GM18507 (cell line): ENCODE data around the gene ZNF143.
A peak's percentile ranks its signal among the peaks of the same experiment; 100 is the strongest.
"Not testable (repeated sequence)": the region's sequence is repeated elsewhere in the genome, so short reads cannot be mapped to it uniquely, and the experiment has no call there.

Source experiments
- DNase-seq: peaks from one replicate; pipeline ENCODE4 v3.0.0; 2011; ENCODE audit warnings: low read depth; ENCODE audit not compliant: insufficient read length; ENCODE audit errors: extremely low spot score
- FAIRE-seq: peaks from 2 replicates; lab custom pipeline; 2011; peaks lifted over from hg19 to GRCh38; lab: Jason Lieb, UNC

ZNF143 gene

DNA sequence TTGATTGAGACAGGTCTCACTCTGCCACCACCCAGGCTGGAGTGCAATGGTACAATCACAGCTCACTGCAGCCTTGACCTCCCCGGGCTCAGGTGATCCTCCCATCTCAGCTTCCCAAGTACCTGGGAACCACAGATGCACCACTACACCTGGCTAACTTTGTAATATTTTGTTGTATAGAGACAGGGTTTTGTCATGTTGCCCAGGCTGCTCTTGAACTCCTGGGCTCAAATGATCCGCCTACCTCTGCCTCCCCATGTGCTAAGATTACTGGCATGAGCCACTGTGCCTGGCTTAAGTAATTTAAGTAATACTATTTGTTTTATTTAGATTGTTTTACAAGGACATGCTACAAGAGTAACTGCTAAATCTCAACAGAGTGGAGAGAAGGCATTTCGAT is 33.5 kb downstream of the ZNF143 start:
- FAIRE-seq (no peak), DNase-seq (no peak)

DNA sequence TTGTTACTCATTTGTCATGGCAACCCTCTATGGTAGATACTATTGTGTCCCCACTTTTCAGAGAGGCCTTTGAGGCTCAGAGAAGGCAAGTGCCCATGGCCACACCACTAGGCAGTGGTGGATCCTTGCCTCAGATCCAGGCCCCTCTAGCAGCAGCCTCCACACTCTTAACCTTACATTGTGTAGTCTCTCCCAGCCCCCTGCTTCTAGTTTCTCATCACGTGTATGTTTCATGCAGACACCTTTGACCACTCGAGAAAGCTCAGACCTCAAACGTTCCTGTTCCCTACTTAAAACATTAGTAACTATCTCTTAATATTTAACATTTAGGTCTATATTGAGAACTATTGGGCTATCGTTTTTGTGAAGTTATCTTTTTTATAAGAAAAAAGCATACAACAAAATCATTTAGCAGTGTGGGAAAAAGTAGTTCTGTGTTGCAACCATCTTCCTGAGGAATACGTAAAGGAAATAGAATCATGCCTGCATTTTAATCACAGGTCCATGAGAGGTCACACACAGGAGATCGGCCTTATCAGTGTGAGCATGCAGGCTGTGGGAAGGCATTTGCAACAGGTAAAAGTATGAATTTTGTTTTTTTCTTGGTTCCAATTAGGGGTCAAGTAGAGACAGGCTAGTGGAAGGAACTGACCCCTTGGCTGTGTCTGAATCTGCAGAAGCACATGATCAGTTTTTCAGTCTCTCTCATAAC is 35.1 kb downstream of the ZNF143 start:
- FAIRE-seq (no peak), DNase-seq (no peak)

DNA sequence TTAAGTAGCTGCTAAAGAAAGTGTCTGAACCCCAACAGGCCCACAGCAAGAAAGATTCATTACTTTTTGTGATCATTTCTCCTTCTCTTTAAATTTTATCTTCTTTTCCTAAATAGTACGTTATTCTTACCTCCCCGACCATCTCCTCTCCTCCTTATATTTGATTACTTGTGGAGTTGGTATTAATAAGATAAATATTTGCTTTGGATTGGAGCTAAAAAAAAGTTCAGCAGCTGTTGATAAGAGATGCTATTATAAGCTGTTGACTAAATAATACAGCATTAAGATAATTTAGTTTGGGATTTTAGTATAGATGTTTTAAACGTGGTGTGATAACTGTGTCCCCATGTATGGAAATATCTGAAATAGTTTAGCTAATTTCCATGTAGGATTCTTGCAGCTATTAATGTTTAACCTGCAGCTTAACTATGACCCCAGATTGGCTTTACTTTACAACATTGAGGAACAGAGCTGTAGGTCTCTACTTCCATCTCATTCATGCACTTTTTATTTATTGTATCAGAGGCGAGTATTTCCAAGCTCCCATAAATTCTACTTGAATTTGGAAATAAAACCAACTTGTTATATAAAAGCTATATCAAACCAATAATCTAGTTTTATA is 37.8 kb downstream of the ZNF143 start:
- DNase-seq: no peak
- no peak for FAIRE-seq

DNA sequence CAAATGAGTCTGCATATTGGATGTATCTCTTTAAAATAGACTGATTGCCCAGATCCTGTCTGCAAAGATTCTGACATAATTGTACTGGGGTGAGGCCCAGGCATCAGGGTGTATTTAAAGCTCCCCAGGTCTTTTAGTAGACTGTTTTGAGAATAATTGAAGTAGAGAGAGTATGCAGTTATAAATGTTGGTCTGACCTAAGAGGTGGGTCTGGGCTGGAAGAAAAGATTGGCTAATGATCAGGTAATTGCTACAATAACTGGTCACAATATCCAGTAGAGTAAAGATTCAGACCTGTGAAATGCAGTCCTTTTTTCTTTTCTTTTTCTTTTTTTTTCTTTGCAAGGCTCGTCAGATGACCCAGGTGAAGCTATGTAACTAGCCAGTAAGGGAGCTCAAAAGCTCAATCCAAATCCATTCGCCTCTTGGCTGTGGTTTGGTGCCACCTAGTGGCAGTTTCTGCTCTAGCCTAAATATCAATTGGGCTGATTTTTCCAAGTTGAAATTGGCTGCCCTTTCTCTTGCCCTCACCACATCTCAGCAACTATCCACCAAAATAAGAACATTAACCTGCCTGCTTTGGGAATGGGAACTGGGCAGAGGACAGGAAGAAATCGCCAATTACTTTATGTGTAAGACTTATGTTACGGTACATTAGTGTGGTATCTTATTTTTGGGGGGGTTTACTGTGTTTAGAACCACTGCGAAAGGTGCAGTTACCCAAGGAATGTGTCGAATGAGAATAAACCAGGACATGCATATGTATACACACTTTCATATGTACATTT is 45.9 kb downstream of the ZNF143 start:
- DNase-seq: peak; percentile 28
- peak; percentile 88 for FAIRE-seq

DNA sequence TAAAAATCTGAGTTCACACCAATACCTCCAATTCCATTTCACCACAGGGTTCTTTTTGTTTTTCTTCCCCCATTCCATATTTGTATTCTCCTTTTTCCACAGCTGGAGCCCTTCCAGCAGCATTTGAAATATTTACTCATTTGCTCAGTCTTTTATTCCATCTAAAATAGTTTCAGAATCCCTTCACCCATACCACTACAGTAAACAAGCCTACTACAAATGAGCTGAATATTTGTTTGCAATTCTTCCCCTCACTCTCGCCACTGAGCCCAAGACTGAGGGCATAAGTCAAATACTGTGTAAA is 46.4 kb downstream of the ZNF143 start:
- DNase-seq (no peak), FAIRE-seq (no peak)

DNA sequence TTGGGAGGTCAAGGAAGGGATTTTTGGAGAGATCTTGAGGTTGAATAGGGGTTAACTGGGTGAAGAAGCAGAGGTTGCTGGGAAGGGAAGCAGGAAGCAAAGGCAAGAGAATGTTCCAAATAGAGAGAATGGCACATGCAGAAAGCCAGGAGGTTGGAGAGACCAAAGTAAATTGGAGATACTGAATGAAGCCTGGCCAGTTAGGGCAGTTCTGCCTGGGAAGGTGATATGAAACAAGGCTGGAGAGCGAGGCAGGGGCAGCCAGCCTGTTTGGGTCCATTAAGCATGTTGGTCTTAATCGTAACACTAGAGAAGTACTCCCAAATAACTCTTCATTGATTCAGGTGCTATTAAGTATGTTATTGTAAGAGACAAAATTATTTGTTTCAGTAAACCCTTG is 48.2 kb downstream of the ZNF143 start:
- FAIRE-seq: no peak
- no peak for DNase-seq

DNA sequence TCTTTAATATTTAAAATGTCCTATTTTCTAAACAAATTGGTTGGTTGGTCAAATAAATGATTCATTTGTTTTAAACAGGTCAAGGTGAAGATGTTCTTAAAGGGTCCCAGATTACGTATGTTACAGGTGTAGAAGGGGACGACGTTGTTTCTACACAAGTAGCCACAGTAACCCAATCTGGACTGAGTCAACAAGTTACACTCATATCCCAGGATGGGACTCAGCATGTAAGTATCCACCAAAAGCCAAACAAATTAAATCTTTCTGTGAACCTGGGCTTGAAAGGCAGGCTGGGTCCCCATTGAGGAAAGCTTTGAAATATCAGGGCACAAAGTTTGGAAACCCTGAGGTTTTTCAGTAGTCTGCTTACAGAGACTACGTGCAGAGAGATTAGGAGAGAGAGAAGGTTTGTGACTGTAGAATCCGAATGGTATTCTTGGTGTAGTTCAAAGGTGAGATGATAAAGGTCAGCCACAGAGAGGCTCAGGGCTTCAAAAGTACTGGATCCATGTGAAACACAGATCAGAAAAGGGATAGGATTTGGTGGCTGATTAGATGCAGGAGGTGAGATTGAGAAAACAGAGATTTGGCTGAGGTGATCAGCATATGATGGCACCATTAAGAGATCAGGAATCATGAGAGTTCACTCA is 51.7 kb downstream of the ZNF143 start:
- no peak for FAIRE-seq

DNA sequence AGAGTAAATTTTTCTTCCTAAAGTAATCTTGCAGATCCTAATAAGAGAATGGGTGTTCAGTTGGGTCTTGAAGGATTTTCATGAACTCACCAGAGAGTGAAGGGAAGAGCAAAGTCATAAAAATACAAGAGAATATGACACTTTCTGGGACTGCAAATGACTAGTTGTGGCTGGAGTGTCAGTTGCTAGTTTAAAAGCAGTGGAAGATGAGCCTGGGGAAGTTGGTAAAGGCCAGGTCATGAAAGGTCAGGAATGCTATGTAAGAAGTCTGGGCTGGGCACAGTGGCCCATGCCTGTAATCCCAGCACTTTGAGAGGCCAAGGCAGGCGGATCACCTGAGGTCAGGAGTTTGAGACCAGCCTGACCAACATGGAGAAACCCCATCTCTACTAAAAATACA is 53.8 kb downstream of the ZNF143 start:
- not testable (repeated sequence) for DNase-seq, FAIRE-seq

More for the DNA sequence above, 51.7 kb downstream of the ZNF143 start:
- no peak for DNase-seq

DNA sequence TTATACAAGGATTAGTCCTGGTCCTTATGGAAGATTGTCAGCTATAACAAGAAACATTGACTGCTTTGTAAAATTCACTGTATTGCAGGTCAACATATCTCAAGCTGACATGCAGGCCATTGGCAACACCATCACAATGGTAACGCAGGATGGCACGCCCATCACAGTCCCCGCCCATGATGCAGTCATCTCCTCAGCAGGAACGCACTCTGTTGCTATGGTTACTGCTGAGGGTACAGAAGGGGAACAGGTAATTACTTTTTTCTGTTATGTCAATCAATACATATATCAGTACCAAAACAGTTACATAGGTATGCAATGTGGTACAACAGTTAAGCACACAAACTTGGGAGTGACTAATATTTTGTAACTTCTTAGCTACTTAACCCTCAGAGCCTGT is 55.3 kb downstream of the ZNF143 start:
- DNase-seq: no peak
- no peak for FAIRE-seq

DNA sequence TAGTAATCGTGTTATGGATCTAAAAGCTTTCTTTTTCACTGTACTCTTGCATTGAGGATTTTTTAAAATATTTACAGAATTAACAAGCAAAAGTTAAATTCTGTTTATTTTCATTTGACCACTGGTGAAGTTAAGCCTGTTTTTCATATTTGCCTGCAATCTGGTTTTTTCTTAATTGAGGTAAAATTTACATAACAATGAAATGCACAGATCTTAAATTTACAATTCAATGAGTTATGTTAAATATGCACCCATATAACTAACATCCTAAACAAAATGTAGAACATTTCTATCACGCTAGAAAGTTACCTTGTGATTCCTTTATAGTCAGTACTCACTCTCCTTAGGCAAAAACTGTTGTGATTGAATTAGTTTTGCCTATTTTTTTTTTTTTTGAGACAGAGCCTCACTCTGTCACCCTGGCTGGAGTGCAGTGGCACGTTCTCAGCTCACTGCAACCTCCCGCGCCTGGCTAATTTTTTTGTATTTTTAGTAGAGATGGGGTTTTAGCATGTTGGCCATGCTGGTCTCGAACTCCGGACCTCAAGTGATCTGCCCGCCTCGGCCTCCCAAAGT is 58.1 kb downstream of the ZNF143 start:
- FAIRE-seq: no peak

DNA sequence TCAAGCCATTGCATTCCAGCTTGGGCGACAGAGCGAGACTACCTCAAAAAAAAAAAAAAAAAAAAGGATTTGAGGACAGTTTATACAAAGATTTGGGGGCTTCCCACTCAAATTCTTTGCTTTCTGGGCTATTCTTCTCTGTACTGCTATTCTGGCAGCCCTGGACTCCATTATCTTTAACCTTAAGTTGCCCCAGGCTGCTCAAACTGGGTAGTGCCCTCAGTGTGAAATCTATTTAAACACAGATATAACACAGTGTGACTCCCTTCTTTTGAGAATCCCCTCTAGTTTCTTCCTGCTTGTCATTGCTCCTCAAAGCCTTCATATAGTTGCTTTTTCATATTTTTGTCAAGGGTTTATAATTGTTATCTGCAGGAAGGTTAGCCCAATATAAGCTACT is 63.2 kb downstream of the ZNF143 start:
- DNase-seq (no peak), FAIRE-seq (no peak)

More for the DNA sequence above, 58.1 kb downstream of the ZNF143 start:
- no peak for DNase-seq

DNA sequence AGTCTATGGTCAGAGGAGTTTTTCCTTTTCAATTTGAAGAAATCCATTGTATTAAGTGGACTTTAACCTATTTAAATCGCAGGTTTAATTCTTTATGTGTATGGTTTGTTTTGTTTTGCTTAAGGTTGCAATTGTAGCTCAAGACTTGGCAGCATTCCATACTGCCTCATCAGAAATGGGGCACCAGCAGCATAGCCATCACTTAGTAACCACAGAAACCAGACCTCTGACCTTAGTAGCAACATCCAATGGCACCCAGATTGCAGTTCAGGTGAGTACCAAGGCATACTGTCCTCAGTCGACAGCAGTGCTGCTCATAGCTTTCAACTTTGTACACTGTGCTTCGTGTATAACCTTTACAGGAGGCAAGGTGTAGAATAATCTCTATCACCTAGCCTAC is 64.3 kb downstream of the ZNF143 start:
- no peak for DNase-seq

DNA sequence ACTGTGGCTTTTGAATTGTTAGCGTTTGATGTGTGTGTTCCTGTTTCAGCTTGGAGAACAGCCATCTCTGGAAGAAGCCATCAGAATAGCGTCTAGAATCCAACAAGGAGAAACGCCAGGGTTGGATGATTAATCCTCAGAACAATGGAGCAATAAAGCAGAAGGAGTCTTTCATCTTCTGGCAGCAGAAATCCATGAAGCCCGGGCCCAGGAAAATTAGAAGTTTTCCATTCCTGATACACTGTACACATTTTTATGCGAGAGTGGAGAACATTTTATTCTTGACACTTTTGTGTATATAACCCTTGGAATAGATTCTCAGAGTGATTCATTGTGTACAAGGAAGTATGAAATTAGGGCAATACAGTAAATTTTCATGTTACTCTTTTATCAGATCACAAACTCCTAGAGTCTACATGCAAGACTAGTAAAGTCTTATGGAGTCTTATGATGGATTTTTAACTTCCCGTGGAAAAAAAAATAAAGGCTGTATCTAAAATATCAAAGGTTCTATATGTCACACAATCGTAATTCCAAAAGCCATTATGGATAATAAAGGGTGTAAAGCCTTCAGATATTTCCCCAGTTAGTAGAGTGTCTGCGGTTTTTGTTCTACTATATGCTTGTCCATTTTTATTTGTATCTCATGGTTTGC is 66.8 kb downstream of the ZNF143 start:
- DNase-seq (no peak), FAIRE-seq (no peak)

More for the DNA sequence above, 64.3 kb downstream of the ZNF143 start:
- FAIRE-seq: no peak

DNA sequence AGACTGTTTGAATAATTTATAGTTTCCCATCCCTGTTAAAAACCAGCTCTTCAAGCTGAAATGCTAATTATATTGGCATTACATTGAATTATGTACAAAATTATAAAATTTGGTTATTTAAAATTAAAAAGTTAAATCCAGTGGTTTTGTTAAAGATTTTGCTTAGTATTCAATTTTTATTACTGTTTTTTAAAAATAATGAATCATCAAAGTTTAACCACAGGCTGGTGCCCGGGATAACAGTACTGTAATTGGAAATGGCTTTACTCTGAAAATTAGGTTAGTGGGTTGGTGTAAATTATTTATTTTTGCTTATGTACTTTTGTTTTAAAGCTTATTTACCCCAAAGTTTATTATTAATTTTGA is 67.3 kb downstream of the ZNF143 start:
- FAIRE-seq: no peak

DNA sequence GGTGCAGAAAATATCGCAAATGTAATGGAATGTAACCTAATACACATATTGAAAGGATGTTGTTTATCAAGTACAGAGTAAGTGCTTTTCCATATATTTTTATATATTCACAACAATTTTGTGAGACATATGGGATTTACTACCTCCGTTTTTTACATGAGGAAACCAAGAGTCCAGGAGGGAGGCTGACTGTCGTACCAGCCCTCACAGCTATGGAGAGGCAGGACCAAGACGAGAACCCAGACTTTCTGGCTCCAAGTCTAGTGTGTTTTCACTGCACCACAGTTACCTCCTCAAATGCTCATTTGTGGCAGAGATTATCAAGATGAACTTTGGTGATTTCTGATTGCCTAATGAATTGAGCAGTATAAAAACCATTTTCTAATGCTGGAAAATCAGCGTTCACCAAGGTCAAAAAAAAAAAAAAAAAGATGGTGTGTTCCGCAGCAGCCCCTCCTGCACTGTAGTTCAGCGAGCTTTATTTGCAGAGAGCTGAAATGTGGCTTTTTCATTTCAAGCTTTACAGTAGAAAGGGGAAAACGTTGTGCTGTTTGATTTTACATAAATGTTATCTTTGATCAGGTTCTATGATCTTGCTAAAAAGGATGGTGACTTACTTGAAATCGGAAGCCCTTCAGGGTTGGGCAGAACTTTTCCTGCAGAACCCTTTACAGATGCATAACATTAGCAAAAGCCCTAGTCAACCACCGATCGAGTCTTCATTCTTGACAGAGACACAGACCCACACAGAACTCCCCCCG is 67.9 kb downstream of the ZNF143 start:
- DNase-seq (no peak), FAIRE-seq (no peak)

More for the DNA sequence above, 67.3 kb downstream of the ZNF143 start:
- DNase-seq: no peak

DNA sequence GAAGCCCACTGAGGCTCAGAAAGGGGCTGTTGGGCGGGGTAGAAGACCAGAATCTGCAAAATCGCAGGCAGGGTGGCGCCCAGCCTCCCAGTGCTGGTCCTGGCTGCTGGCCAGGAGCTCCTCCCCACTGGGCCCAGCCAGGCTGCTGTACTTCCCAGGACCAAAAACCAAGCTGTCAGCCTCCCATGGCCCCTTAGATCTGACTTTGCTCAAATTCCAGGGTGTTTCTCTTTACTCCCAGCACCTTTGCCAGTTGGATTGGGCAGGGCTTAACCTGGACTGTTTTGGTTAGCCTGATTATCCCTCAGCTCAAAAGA is 68.5 kb downstream of the ZNF143 start:
- FAIRE-seq: no peak
- DNase-seq: no peak

DNA sequence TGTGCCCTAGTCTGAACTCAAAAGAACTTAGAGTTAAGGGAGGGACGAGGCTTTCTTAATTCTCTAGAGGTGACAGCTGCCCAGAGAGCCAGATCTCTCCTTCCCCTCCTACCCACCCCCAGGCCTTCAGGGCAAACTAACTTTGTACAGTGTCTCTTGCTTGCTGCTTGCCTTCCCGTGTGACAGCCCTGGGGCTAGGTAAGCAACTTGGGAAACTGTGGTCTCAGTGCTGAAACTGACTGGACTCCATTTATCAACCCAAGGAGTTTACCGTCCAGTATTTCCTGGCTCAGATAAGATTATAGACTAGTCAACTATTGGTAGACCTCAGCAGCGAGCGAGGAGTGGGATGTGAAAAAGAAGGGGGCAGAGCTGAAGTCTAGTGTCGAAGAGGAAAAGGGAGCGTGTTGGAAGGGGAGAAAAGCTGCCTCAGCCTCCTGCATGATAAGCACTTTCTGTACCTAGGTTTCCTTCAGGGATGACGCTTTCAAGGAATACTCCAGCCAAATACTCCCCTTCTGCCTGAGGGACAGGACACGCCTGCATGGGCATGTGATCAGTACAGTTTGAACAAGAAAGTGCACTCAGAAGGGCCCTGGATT is 69.3 kb downstream of the ZNF143 start:
- no peak for FAIRE-seq

DNA sequence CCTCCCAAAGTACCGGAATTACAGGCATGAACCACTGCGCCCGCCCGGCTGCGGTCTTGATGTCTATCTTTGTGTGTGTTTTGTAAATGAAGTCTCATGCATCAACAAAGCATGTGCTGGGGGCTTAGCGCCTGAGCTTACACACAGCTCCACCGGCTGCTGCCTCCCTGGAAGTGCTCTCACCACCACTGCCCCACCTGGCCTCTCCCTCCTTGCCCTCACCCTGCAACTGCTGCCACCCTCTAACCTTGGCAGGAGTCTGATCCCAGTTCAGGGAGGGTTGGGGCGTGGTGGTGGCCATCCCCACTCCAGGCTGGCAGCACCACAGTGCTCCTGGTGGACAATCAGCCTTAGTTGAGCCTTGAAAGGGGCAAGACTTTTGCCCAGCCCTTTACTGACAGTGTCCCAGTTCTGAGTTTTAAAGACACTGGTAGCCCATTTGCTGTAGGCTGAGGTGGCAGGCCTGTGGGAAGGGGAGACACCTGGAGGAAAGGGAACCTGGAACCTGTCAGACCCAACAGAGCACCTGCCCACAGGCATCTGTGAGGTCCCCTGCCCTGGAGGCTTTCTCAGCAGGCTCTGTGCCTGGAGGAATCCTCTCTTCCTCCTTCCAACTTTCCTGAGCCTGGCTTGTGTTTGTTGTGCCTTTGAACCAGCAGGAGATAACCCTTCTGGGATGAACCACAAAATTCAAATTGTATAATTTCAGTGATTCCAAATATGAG is 70.3 kb downstream of the ZNF143 start:
- FAIRE-seq (no peak), DNase-seq (no peak)

More for the DNA sequence above, 69.3 kb downstream of the ZNF143 start:
- no peak for DNase-seq
